Subcutaneous adipose tissue (tissue), 4 donors: ENCODE measurements around the gene PLCH2. TPM values are rescaled to one million over a fixed set of nuclear protein-coding genes. Genes with fewer than 3 reads are reported as not detected.

ENCODE experiments used
- CTCF ChIP-seq: fragments of 450-650 bp; IDR thresholded peaks from one replicate; pipeline ENCODE4 v1.5.1; 2016; ENCODE audit warnings: low read depth, mild to moderate bottlenecking, control low read depth, antibody characterized with exemption, moderate library complexity
- total RNA-seq, 4 donors: library from RNA; depleted of rRNA; stranded (reverse); fragments of >200 nt; gene quantifications; one replicate each; pipeline ENCODE4 v1.1.0, GENCODE V29; 2016

Gene PLCH2
- total RNA-seq, 4 donors from 2014 or later = 0.22 to 0.68 TPM; not detected in 2

- TF ChIP-seq CTCF = no peak
Observed at GRCh38 chr1:2495026-2495425, 18.9 kb downstream of the PLCH2 start.

- no peak for TF ChIP-seq CTCF
Observed at GRCh38 chr1:2495546-2495945, 19.5 kb downstream of the PLCH2 start.

GRCh38 chr1:2496087-2496622 lies 20.1 kb downstream of the PLCH2 start:
- no peak for TF ChIP-seq CTCF

- TF ChIP-seq CTCF = no peak
Observed at GRCh38 chr1:2496746-2497145, 20.7 kb downstream of the PLCH2 start.

GRCh38 chr1:2497891-2498290 lies 21.8 kb downstream of the PLCH2 start:
- no peak for TF ChIP-seq CTCF

- no peak for TF ChIP-seq CTCF
Observed at GRCh38 chr1:2498648-2499047, 22.6 kb downstream of the PLCH2 start.

- TF ChIP-seq CTCF = no peak
Observed at GRCh38 chr1:2499260-2499659, 23.2 kb downstream of the PLCH2 start.
